IMR-90 (cell line): Measurements from ENCODE around the gene CPNE1.

Experiments
- BHLHE40 ChIP-seq: fragments of 150-350 bp; IDR thresholded peaks from 2 replicates; pipeline ENCODE4 v1.6.1; 2016; ENCODE audit warnings: mild to moderate bottlenecking, low read depth, low read length
- CTCF ChIP-seq: conservative IDR thresholded peaks from 2 replicates; pipeline ENCODE4 v1.5.1; 2012; ENCODE audit warnings: mild to moderate bottlenecking, low read depth, low read length, improper control_type of control experiment
- ELK1 ChIP-seq: fragments of 150-350 bp; IDR thresholded peaks from 2 replicates; pipeline ENCODE4 v1.6.1; 2016; ENCODE audit warnings: low read depth, mild to moderate bottlenecking, low read length, moderate library complexity, borderline replicate concordance
- FOS ChIP-seq: fragments of 150-350 bp; IDR thresholded peaks from 2 replicates; pipeline ENCODE4 v1.6.1; 2016; ENCODE audit warnings: low read depth, low read length
- MAFK ChIP-seq: IDR thresholded peaks from 2 replicates; pipeline ENCODE4 v1.6.1; 2012; ENCODE audit warnings: low read depth, low read length, improper control_type of control experiment
- MXI1 ChIP-seq: IDR thresholded peaks from 2 replicates; pipeline ENCODE4 v1.6.1; 2012; ENCODE audit warnings: low read depth, mild to moderate bottlenecking, low read length, moderate library complexity, borderline replicate concordance
- NFE2L2 ChIP-seq: fragments of 150-350 bp; IDR thresholded peaks from 2 replicates; pipeline ENCODE4 v1.6.1; 2016; ENCODE audit warnings: low read depth, mild to moderate bottlenecking, low read length
- POLR2A ChIP-seq: IDR thresholded peaks from 2 replicates; pipeline ENCODE4 v1.6.1; 2012; ENCODE audit warnings: mild to moderate bottlenecking, low read depth, low read length
- RAD21 ChIP-seq: IDR thresholded peaks from 2 replicates; pipeline ENCODE4 v1.6.1; 2012; ENCODE audit warnings: low read length, improper control_type of control experiment
- RCOR1 ChIP-seq: IDR thresholded peaks from 2 replicates; pipeline ENCODE4 v1.6.1; 2012; ENCODE audit warnings: mild to moderate bottlenecking, low read length, improper control_type of control experiment; ENCODE audit not compliant: insufficient replicate concordance
- RFX5 ChIP-seq: IDR thresholded peaks from 2 replicates; pipeline ENCODE4 v1.8.0; 2012; ENCODE audit warnings: low read depth, mild to moderate bottlenecking, low read length, moderate library complexity
- SMC3 ChIP-seq: fragments of 150-350 bp; IDR thresholded peaks from 2 replicates; pipeline ENCODE4 v1.6.1; 2016; ENCODE audit warnings: low read depth, mild to moderate bottlenecking, antibody characterized with exemption, low read length, moderate library complexity

- TF ChIP-seq CTCF (no peak), MAFK (no peak), BHLHE40 (no peak), RCOR1 (no peak), SMC3 (no peak), POLR2A (no peak), ELK1 (no peak), NFE2L2 (no peak), RAD21 (no peak), FOS (no peak), RFX5 (no peak), MXI1 (no peak)
Measured at GRCh38 chr20:35637276-35637675, 27.4 kb downstream of the CPNE1 start.
